NCI-H524 treated with DMSO at 0.1 percent for 48 hours (cell line): ENCODE measurements around the gene FSTL4.
"Not testable (repeated sequence)": the region's sequence is repeated elsewhere in the genome, so short reads cannot be mapped to it uniquely, and the experiment has no call there.

ENCODE experiments used
- DNase-seq: peaks from one replicate; lab custom pipeline; 2025; lab: John Stamatoyannopoulos, UW

Gene FSTL4

DNA sequence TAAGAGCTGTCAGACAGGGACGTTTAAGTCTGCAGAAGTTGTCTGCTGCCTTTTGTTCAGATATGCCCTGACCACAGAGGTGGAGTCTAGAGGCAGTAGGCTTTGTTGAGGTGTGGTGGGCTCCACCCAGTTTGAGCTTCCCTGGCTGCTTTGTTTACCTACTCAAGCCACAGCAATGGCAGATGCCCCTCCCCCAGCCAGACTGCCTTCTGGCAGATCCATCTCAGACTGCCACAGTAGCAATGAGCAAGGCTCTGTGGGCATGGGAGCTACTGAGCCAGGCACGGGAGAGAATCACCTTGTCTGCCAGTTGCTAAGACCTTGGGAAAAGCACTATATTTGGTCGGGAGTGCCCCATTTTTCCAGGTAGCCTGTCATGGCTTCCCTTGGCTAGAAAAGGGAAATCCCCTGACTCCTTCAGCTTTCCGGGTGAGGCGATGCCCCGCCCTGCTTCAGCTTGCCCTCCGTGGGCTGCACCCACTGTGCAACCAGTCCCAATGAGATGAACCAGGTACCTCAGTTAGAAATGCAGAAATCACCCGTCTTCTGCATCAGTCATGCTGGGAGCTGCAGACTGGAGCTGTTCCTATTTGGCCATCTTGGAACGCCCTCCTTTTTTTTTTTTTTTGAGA, 441.5 kb downstream of the FSTL4 start:
- not testable (repeated sequence) for DNase-seq

DNA sequence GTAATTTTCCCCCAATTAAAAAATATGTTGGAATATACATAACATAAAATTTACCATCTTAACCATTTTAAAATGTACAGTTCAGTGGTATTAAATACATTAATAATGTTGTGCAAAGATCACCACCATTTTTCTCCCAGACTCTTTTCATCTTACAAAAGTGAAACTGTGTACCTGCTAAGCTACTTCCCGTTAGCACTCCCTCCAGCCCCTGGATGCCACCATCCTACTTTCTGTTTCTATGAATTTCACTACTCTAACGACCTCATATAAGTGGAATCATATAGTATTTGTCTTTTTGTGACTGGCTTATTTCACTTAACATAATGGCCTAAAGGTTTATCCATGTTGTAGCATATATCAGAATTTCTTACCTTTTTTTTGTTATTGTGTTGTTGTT, 447.6 kb downstream of the FSTL4 start:
- DNase-seq = no peak

DNA sequence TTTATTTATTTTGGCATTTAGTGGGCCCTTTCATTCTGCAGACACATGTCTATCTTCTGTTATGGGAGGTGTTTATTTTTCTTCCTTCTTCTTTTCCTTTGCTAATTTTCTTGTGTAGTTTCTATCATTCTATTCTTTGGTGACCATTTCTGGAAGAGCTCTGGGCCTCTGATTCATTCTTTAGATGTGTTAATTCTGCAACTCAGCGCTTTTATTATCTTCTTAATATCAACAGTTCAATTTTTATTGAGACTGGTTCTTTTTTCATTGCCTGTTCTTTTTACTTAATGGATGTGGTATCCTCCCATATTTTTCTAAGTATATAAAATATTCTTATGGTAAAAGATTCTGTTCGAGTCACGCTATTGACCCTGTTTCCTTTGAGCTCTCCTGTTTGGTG, 448.5 kb downstream of the FSTL4 start:
- no peak for DNase-seq

DNA sequence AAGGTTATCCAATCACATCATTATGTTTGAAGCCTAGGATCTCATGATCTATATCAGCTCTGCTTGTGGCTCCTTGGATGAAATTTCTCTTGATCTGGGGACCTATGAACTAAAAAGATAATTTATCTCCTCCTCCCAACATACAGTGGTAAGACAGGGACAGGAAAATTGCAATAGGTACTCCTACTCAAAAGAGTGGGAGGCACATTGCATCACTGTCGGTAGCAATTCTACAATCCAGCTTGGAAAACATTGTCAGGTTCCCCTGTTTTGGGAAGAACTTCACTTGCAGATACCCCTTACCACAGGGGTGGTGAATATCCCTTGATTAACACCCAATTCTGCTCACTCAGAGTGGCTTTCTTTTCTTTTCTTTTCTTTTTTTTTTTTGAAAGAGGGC, 452.8 kb downstream of the FSTL4 start:
- no peak for DNase-seq

DNA sequence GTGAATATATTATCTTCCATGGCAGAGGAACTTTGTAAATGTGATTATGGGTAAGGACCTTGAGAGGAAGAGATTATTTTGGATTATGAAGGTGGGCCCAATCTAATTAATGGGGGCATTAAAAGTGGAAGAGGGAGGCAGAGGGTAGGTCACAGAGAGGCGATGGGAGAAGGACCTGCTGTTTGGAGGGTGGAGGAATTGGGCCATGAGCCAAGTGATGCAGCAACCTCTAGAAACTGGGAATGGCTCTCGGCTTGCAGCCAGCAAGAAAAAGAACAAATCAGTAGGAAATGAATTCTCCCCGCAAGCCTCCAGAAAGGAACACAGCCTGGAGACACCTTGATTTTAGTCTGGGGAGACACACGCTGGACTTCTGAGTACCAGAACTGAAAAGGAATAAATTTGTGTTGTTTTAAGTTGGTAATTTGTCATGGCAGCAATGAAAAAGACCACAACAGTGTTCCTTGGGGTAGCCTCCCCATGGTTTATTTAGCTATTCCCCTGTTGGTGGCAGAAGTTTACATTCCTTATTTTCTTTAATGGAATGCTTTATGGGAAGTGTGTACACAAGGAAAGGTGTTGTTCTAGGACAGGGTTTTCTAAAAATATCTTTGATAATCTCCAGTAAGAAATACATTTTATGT, 456.9 kb downstream of the FSTL4 start:
- DNase-seq = peak; percentile 94

DNA sequence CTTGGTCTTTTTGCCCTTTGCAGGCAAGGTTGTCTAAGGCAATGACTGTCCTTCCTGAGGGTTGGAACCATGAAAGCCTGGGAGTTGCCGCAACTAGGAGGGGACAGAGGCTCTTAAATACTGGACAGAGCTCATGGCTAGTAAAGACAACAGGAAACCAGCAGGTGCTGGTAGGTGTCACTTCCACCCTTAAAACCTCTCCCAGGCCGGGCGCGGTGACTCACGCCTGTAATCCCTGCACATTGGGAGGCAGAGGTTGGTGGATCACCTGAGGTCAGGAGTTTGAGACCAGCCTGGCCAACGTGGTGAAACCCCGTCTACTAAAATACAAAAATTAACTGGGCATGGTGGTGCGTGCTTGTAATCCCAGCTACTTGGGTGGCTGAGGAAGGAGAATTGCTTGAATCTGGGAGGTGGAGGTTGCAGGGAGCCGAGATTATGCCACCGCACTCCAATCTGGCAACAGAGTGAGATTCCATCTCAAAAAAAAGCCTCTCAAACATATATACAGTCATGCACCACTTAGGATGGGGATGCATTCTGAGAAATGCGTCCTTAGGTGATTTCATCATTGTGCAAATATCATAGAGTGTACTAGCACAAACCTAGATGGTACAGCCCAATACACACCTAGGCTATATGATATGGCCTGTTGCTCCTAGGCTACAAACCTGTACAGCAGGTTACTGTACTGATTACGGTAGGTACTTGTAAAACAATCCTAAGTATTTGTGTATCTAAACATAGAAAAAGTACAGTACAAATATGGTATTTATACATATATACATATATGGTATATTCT, 457.9 kb downstream of the FSTL4 start:
- no peak for DNase-seq

DNA sequence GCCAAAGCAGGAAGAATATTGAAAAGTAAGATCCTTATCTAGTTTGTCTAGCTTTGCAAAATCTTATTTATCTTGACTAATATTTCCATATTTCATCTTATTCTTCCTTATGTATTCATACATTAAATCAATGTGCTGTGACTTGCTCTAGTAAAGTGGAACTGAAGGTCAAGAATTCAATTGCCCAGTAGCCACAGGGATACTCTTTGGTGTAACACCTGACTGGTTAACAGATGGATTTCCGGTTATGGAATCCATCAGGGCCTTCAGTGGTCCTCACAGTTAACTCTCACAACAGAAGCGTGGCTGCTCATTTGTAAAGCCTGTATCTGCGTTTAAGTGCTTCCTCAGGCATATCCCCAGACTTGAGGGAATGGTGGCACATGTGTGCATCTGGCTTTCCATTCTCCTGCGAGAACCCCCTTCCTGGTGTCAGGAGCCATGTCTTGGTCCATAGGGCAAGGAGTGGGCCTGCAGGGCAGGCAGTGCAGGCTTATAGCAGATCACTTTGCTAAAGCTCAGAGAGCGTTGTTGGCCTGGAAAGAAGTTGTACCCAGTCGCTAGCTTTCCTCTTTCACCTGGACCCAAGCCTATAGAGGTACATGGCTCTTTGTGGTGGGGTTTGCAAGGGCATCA, 461.3 kb downstream of the FSTL4 start:
- DNase-seq = no peak

DNA sequence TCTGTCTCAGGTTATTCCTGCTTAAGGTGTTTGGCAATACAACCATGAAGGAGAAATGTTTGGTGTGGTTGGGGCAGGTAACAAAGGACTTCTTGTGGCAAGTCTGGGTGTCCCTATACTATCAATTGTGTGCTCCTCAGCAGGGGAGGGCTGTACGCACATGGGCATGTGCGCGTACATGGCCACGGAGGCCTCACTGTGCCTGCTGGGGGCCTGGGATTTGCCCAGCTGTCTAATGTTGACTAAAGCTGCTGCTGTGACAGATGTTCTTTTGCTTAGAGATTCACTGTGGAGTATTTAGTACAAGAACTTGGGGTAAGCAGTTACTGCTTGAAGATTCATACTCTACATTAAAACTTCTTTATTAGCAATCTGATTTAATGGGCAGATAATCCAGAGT, 463.0 kb downstream of the FSTL4 start:
- DNase-seq = peak; percentile 81

DNA sequence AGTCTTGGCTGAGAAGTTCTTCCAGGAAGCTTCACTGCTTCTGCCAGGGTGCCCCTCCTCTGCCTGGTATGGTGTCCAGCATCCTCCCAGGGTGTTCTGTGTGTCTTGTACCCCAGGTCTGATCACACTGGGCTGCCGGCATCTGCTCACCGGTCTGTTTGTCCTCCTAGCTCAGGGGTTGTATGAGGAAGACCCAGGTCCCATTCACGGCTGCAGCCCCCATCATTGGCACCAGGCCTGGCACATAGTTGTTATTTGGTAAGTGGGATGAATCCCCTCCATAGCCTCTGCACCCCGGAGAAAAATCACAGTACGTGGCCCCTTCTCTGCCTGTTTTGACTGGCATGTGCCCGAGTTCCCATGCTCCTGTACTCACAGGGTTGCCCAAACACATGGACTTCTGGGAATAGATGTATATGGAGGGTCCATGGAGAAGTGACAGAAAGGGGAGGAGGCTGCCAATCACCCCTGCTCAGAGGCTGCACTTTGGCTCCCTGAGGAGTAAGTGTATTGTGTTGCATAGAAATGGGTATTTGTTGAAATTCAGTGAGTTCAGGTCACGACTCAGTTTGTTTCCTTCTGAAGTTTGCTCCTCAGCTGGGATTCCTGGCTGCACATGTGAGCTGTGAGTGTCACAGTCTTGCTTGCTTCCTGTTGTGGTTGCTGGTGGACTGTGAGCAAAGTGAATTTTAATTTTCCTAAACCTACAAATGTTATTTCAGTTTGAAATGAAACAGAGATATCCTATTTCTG, 464.4 kb downstream of the FSTL4 start:
- no peak for DNase-seq

DNA sequence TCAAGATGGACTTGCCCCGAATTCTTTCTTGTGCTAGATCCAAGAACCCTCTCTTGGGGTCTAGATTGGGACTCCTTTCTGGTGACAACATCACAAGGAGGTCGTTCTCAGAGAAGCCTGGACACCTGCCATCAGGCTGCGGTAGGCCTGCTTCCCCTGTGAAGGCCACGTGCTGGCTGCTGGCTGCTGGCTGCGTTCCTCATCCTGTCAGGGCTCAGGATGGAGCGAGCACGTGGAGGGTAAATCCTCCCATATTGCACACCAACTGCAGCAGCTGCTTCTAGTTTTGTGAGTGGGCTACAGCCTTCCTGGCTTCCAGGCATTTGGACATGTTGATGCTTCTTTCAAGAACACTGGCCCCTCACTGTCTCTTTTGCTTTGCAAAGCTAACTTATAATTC, 464.9 kb downstream of the FSTL4 start:
- no peak for DNase-seq
